Neuron (in vitro differentiated cells): ENCODE results near the gene SULT1C4.
A peak's percentile ranks its signal among the peaks of the same experiment; 100 is the strongest.

Source experiments
- H2AFZ ChIP-seq: one replicate; pipeline ENCODE4 v1.6.1; 2013; ENCODE audit warnings: low read depth, mild to moderate bottlenecking, inconsistent platforms, low read length, moderate library complexity
- H3K27me3 ChIP-seq: one replicate; pipeline ENCODE4 v1.6.1; 2013; ENCODE audit warnings: low read length; ENCODE audit not compliant: insufficient read depth
- H3K36me3 ChIP-seq: one replicate; pipeline ENCODE4 v1.6.1; 2013; ENCODE audit warnings: low read length; ENCODE audit not compliant: insufficient read depth
- H3K4me1 ChIP-seq: one replicate; pipeline ENCODE4 v1.6.1; 2013; ENCODE audit warnings: low read length; ENCODE audit not compliant: insufficient read depth
- H3K4me3 ChIP-seq: 2 replicates; pipeline ENCODE4 v1.5.1; 2013; ENCODE audit warnings: mild to moderate bottlenecking, low read length, moderate library complexity
- H3K9me3 ChIP-seq: one replicate; pipeline ENCODE4 v1.6.1; 2013; ENCODE audit warnings: low read length

Gene SULT1C4

DNA sequence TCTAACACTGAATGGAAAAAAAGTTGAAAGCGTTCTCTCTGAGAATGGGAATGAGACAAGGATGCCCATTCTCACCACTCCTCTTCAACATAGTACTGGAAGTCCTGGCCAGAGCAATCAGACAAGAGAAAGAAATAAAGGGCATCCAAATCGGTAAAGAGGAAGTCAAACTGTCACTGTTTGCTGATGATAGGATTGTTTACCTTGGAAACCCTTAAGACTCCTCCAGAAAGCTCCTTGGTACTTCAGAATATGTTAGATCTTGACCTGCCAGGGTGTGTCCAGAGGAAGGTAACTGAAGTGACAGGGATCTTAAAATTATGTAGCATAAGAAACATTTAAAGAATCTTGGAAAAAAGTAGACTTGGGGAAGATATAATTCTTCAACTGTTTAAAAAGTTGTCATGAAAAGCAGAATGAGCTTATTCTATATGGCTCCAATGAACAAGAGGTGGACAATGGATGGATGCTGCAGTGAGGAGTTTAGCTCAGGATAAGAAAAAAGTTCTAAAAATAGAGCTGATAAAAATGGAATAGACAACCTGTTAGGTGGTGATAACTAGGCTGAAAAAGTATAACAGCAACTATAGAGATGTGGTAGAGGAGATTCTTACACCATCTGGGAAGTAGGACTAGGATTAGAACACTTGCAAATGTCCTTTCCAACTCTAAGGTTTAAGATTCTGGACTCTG is 16.8 kb upstream of the SULT1C4 start:
- H3K9me3 ChIP-seq = peaks cover 3% of the 10 kb centered on the region
- no peaks in the 10 kb centered on the region for H3K36me3 ChIP-seq
- H2AFZ ChIP-seq = no peak overlapping the region
- H3K27me3 ChIP-seq = peaks cover 3% of the 10 kb centered on the region
- H3K4me1 ChIP-seq = no peaks in the 10 kb centered on the region
- no peak overlapping the region for H3K4me3 ChIP-seq

DNA sequence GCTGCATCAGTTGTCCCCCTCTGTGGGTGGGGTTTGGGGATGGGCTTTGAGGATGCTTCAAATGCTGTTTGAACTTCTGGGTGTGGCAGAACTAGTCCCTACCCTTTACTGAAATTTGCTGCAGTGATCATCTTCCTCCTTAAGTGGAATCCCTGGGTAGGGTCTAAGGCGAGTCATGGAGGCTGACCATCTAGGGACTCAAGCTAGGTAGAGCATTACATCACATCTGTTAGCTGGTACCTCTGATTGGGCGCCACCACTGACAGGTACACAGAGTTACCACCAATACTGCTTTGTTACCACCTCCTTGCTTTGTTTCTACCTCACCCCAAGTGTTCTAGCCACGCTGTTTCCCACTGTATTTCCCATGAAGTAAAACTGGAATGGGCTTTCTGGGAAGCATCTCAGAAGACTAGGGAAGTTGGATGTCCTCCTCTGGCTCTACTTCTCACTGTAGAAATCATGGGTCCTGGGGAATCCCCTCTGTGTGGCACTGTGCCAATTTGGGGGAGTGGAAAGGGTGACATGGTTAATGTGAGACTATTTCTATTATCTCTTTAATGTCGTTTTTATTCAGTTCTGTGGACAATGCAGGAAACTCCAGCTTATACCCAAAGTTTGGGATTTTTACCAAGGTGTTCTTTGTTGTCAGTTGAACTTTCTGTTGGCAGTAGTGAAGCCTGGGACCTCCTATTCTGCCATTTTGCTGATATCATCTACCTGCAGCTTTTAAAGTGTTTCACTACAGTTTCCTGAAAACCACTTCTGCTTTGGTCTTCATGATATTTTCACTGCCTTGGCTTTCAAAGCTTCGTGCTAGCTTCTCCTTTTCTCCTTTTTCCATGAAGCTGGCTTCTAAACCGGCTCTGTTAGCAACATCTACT is 14.5 kb upstream of the SULT1C4 start:
- Histone ChIP-seq H2AFZ (no peak overlapping the region), H3K9me3 (peaks cover 3% of the 10 kb centered on the region), H3K4me1 (no peaks in the 10 kb centered on the region), H3K27me3 (peaks cover 3% of the 10 kb centered on the region), H3K4me3 (no peak overlapping the region), H3K36me3 (no peaks in the 10 kb centered on the region)

DNA sequence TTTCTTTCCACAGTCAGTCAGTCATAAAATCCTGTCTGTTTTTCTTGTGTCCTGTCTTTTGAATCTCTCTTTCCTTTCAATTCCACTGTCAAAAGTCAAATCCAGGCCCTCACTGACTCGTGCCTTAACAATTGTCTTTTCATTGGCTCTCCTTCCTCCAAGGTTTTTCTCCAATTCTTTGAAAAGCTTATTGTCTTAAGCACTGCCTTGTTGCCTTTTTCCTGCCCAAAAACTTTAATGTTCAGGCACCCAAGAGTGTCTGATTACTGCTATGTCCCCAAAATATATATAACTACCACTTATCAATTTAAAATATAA is 13.9 kb upstream of the SULT1C4 start:
- no peaks in the 10 kb centered on the region for H3K4me1 ChIP-seq
- H3K4me3 ChIP-seq = no peak overlapping the region
- no peaks in the 10 kb centered on the region for H3K36me3 ChIP-seq
- H2AFZ ChIP-seq = no peak overlapping the region
- peaks cover 3% of the 10 kb centered on the region for H3K27me3 ChIP-seq
- peaks cover 3% of the 10 kb centered on the region for H3K9me3 ChIP-seq

DNA sequence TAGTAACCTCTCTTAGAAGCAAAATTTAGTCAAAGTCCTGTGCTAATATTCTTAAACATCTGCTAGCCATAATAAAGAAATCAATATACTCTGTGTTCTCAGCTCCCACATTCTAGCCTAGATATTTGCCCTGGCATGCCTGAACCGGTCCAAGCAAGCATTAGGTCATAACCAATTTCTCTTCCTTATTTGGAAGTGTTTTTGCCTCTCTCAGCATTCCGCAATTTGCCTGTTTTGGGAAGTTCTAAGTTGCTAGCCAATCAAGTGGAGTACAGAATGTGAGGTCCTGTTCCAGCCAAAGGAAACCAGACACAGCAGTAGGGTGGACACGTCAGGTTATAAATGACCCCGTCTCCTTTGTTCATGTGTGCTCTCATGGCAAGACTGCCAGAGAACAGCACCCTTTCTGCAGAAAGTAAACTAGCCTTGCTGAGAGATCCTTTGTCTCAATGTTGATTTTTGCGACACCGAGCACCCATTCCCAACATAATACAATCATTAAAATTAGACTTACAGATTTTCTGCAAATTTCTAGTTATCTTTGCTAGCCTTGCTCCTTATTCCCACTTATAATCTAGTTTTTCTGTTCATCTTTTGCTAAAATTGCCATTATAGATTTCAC is 13.0 kb upstream of the SULT1C4 start:
- Histone ChIP-seq H3K36me3 (no peaks in the 10 kb centered on the region), H3K9me3 (peaks cover 3% of the 10 kb centered on the region), H3K4me1 (no peaks in the 10 kb centered on the region), H3K27me3 (peaks cover 3% of the 10 kb centered on the region), H2AFZ (no peak overlapping the region), H3K4me3 (no peak overlapping the region)

DNA sequence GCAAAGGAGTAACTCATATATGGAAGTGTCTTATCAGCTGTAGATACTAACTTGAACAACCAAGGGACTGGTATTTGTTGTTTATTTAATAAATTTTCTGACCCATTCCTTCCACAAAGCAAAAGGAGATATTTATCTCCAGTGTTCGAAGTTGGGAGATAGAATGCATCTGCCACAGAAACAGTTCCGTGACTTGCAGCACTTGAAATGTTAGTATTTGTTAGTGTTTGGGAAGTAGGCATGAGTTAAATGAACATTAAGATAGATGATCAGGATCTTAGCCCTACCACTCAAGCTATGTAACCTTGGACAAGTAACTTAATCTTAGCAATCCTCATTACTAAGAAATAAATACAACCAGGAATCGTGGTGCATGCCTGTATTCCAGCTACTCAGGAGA is 12.1 kb upstream of the SULT1C4 start:
- Histone ChIP-seq H2AFZ (no peak overlapping the region), H3K4me3 (no peak overlapping the region), H3K36me3 (no peaks in the 10 kb centered on the region), H3K27me3 (peaks cover 3% of the 10 kb centered on the region), H3K4me1 (no peaks in the 10 kb centered on the region), H3K9me3 (peaks cover 3% of the 10 kb centered on the region)

DNA sequence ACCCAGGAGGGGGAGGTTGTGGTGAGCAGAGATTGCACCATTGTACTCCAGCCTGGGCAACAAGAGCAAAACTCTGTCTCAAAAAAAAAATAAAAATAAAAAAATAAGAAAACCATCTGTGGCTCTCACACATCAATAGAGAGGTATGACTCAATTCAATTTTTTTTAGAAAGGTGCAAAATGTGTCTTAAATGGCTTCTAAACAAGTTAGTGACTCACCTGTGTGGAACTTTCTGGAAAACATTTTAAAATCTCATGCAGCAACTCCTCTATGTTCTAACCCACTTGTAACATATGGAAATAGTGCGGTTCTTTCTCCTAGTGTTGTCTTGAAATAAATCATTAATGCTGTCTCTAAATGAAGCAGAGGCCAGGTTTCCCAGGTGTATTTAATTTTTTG is 10.7 kb upstream of the SULT1C4 start:
- Histone ChIP-seq H2AFZ (no peak overlapping the region), H3K36me3 (no peaks in the 10 kb centered on the region), H3K4me3 (no peak overlapping the region), H3K27me3 (no peaks in the 10 kb centered on the region), H3K9me3 (peaks cover 3% of the 10 kb centered on the region), H3K4me1 (no peaks in the 10 kb centered on the region)

DNA sequence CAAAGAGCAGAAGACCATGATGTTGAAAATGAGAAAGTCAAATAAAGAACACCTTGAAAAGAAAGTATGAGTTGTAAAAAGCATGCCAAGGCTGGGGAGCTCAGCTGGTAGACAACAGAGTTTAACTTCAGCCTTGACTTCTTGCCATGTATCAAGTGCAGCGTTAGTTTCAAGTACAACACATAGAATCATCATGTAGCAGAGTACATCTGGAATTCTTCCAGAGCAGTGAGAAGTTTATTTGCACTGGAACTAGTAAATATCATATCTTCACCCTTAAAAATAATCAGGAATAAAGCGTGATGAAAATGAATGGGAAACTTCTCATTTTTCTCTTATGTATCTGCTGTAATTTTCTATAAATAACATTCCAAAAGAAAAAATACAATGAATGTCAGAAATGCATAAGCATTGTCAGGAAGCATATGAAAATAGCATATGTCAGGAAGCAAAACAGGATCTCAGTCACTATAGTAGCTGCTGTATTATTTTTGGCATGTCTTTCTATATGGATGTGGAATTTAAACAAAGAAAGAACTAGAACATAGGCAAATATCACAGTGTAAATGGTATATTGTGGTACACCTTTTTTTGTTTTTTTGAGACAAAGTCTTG is 10.1 kb upstream of the SULT1C4 start:
- no peaks in the 10 kb centered on the region for H3K4me1 ChIP-seq
- H3K4me3 ChIP-seq = no peak overlapping the region
- H3K9me3 ChIP-seq = peaks cover 3% of the 10 kb centered on the region
- H3K36me3 ChIP-seq = no peaks in the 10 kb centered on the region
- no peaks in the 10 kb centered on the region for H3K27me3 ChIP-seq
- H2AFZ ChIP-seq = no peak overlapping the region

DNA sequence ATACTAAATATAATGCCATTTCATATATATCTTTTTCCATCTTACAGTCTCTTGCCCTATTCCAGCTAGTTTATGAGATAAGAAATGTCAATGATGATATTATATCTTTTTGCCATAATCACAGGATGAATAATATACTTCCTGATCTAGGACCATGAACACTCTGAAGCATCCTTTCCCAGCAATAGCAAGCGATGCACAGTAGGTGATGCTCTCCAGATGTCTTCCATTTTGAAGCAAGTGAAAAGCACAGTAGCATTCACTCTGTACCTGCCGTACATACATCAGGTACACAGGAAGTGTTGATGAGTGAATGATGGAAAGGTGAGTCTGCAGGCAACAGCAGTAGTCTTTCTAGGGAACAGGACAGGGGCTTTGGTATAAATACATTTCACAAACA is 8.6 kb upstream of the SULT1C4 start:
- H3K27me3 ChIP-seq = no peaks in the 10 kb centered on the region
- no peaks in the 10 kb centered on the region for H3K36me3 ChIP-seq
- H3K4me3 ChIP-seq = no peak overlapping the region
- no peaks in the 10 kb centered on the region for H3K4me1 ChIP-seq
- H3K9me3 ChIP-seq = peaks cover 3% of the 10 kb centered on the region
- H2AFZ ChIP-seq = no peak overlapping the region

DNA sequence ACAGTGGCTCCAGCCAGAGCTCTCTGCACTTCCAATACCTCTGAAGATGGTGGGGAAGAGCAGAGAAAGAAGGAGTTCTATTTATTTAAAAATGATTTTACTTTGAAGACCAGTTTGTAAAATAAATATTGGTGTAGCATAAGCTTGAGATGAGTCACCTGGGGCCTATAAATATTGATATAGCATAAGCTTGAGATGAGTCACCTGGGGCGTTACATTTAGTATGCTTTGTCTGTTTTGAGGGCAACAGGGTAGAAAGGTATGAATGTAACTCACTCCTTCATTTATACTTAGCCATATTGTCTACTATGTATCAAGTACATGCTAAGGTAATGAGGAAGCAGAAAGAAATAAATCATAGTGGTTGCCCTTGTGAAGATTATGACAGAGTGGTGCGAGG is 7.7 kb upstream of the SULT1C4 start:
- Histone ChIP-seq H3K27me3 (no peaks in the 10 kb centered on the region), H3K9me3 (peaks cover 3% of the 10 kb centered on the region), H3K4me3 (no peak overlapping the region), H3K36me3 (no peaks in the 10 kb centered on the region), H2AFZ (no peak overlapping the region), H3K4me1 (no peaks in the 10 kb centered on the region)

DNA sequence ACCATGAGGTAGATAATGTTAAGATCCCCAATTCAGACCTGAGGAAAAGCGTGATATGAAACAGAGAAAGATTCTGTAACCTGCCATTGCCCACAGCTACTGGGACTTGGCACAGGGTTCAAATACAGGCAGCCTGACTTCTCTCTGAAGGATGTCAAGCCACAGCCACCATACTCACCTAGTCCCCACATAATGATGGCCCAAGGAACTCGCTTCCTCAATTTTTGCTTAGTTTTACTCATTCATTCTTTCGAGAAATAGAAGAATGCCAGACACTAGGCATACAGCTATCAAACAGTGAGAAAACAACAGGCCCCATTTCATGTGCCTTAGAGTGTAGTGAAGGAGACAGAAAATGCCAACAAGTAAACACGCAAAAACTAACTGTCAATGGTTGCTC is 980 bp upstream of the SULT1C4 start:
- Histone ChIP-seq H2AFZ (peak overlapping the region; percentile 65), H3K4me1 (peaks cover 22% of the 10 kb centered on the region), H3K36me3 (peaks cover 2% of the 10 kb centered on the region), H3K9me3 (no peaks in the 10 kb centered on the region), H3K27me3 (no peaks in the 10 kb centered on the region), H3K4me3 (peak overlapping the region; percentile 49)

DNA sequence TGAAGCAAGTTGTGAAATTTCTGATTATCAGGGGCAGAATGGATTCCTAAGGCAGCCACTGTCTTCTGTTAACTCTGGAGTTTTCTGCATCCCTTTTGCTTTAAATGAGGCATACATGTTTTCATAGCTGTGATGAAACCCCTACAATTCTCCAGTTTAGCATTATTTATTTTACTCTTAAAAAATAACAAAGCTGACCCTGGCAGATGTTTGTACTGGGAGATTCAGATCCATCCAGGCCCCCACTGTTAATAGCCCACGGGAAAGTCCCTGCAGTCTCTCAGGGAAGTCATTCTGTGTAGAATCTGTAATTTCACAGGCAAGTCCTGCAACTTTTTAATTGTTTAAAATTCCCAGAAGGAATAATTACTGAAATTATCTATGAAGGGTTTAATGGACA is 353 bp upstream of the SULT1C4 start:
- H3K27me3 ChIP-seq = no peaks in the 10 kb centered on the region
- no peaks in the 10 kb centered on the region for H3K9me3 ChIP-seq
- H3K36me3 ChIP-seq = peaks cover 2% of the 10 kb centered on the region
- peak overlapping the region; percentile 49 for H3K4me3 ChIP-seq
- H2AFZ ChIP-seq = peak overlapping the region; percentile 65
- H3K4me1 ChIP-seq = peaks cover 22% of the 10 kb centered on the region

DNA sequence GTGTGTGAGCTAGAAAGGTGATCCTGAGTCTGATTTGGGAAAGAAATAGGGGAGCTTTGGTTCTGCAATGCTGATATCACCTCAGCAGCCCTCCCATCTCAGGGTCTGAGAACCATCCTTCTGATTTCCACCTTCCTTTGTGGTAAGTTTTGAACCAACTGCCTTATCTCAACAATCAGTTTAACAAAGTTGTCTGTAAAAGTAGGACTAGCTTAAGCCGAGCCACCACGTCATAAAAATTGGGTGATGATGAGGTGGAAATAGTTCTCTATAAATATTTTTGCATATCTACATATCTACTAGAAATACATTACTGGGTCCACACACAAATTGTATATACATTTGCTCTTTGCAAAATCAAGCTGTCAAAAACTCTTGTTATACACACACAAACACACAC is 1.1 kb downstream of the SULT1C4 start:
- no peaks in the 10 kb centered on the region for H3K27me3 ChIP-seq
- H2AFZ ChIP-seq = peak overlapping the region; percentile 65
- peak overlapping the region; percentile 49 for H3K4me3 ChIP-seq
- H3K4me1 ChIP-seq = peaks cover 25% of the 10 kb centered on the region
- peaks cover 7% of the 10 kb centered on the region for H3K36me3 ChIP-seq
- H3K9me3 ChIP-seq = peaks cover 3% of the 10 kb centered on the region

DNA sequence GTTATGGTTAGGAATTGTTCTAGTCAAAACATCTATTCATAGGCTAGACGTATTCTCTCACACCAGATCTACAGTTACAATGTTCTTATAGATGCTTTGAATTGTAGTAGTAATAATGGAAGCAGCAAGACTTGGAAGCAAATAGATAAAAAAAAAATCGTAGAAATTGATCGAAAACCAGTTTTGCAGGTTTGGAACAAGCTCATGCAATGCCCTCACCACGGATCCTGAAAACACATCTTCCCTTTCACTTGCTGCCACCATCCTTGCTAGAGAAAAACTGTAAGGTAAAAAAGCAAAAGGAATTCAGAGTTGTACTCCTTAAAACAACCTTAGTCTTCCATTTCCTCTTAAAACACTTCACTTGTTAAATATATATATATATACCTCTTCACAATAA is 4.4 kb downstream of the SULT1C4 start:
- peaks cover 20% of the 10 kb centered on the region for H3K4me1 ChIP-seq
- H3K27me3 ChIP-seq = no peaks in the 10 kb centered on the region
- no peak overlapping the region for H3K4me3 ChIP-seq
- H3K9me3 ChIP-seq = peaks cover 3% of the 10 kb centered on the region
- H2AFZ ChIP-seq = no peak overlapping the region
- H3K36me3 ChIP-seq = peaks cover 21% of the 10 kb centered on the region
